Osteoblast (primary cell): ENCODE data around the gene PDE9A. TPM values are rescaled to one million over a fixed set of nuclear protein-coding genes. Genes with fewer than 3 reads are reported as not detected.
A peak's percentile ranks its signal among the peaks of the same experiment; 100 is the strongest.

Source experiments
- DNase-seq: peaks from one replicate; pipeline ENCODE4 v3.0.0; 2011; ENCODE audit warnings: low spot score, mixed read lengths; ENCODE audit not compliant: insufficient read length; ENCODE audit errors: missing footprints
- H2AFZ ChIP-seq: 2 replicates; pipeline ENCODE4 v1.6.0; 2011; ENCODE audit warnings: mild to moderate bottlenecking, low read length
- H3K27ac ChIP-seq: 2 replicates; pipeline ENCODE4 v1.5.1; 2011; ENCODE audit warnings: mild to moderate bottlenecking, low read depth, low read length, moderate library complexity
- H3K27me3 ChIP-seq: 2 replicates; pipeline ENCODE4 v1.6.0; 2012; ENCODE audit warnings: mild to moderate bottlenecking, control low read depth, inconsistent platforms, low read length, moderate library complexity; ENCODE audit not compliant: insufficient read depth
- H3K36me3 ChIP-seq: 2 replicates; pipeline ENCODE4 v1.5.1; 2011; ENCODE audit warnings: mild to moderate bottlenecking, low read length, control low read depth, moderate library complexity; ENCODE audit not compliant: insufficient read depth
- H3K4me1 ChIP-seq: 2 replicates; pipeline ENCODE4 v1.5.1; 2011; ENCODE audit warnings: mild to moderate bottlenecking, low read length, control low read depth, moderate library complexity; ENCODE audit not compliant: insufficient read depth
- H3K4me2 ChIP-seq: 2 replicates; pipeline ENCODE4 v1.6.0; 2011; ENCODE audit warnings: mild to moderate bottlenecking, low read length; ENCODE audit not compliant: insufficient read depth
- H3K4me3 ChIP-seq: fragments of 200-600 bp; sonication (generic); 3 replicates; pipeline ENCODE4 v1.5.1; 2012; ENCODE audit warnings: mild to moderate bottlenecking, low read length, inconsistent platforms; ENCODE audit not compliant: insufficient read depth
- H3K79me2 ChIP-seq: 2 replicates; pipeline ENCODE4 v1.6.0; 2012; ENCODE audit warnings: mild to moderate bottlenecking, low read length, control low read depth, inconsistent platforms; ENCODE audit not compliant: insufficient read depth
- H3K9me3 ChIP-seq: 2 replicates; pipeline ENCODE4 v1.5.1; 2011; ENCODE audit warnings: low read depth, low read length, control low read depth
- H4K20me1 ChIP-seq: 2 replicates; pipeline ENCODE4 v1.6.0; 2012; ENCODE audit warnings: mild to moderate bottlenecking, low read length, control low read depth; ENCODE audit not compliant: insufficient read depth
- CTCF ChIP-seq: IDR thresholded peaks from 2 replicates; pipeline ENCODE4 v1.5.1; 2011; ENCODE audit warnings: mild to moderate bottlenecking, low read depth, low read length, moderate library complexity; ENCODE audit errors: extremely low read depth
- total RNA-seq: library from RNA; depleted of rRNA; stranded (reverse); fragments of >200 nt; gene quantifications from 2 replicates; pipeline ENCODE4 v1.2.3, GENCODE V29; 2012

PDE9A gene
- 0.36 TPM in 1 of 2 replicates, not detected in the other for total RNA-seq

GRCh38 chr21:42653231-42654061 lies at the start of gene PDE9A:
TSS of gene PDE9A (plus strand) at chr21:42653621. CDS start at chr21:42653815, 194 bp downstream.
- Histone ChIP-seq H4K20me1 (no peaks in the 10 kb centered on the region), H3K9me3 (no peaks in the 10 kb centered on the region), H3K27me3 (peaks cover 39% of the 10 kb centered on the region), H3K27ac (no peak within 1 kb of the TSS), H3K36me3 (no peaks in the 10 kb centered on the region), H3K79me2 (no peaks in the 10 kb centered on the region), H3K4me2 (peak within 1 kb of the TSS; percentile 23), H3K4me1 (no peaks in the 10 kb centered on the region), H2AFZ (no peak within 1 kb of the TSS), H3K4me3 (no peak within 1 kb of the TSS)
- no peak for TF ChIP-seq CTCF
- peak; percentile 86 for DNase-seq

DNA sequence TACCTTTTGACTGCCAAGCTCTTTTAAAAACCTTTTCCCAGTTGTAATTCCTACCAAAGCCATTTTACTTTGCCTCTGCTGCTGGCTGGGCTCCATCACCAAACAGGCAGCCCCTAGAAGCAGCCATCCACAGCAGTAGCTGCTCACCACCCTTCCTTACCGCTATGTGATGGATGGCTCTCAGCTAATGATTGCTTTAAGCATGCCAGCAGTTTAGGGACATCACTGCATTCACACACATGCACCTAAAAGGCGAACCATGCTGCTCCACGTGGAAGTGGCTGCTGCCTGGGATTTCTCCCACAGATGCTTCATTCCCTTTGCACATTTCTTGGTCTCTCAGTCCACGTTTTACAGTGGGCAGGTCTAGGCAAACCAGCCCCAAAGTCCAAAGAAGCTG lies 46.3 kb upstream of the PDE9A start:
- Histone ChIP-seq H3K4me1 (no peaks in the 10 kb centered on the region), H3K27me3 (no peaks in the 10 kb centered on the region), H3K9me3 (peaks cover 4% of the 10 kb centered on the region), H4K20me1 (no peaks in the 10 kb centered on the region), H2AFZ (no peak overlapping the region), H3K27ac (no peak overlapping the region), H3K4me2 (no peak overlapping the region), H3K4me3 (no peak overlapping the region), H3K79me2 (no peaks in the 10 kb centered on the region), H3K36me3 (no peaks in the 10 kb centered on the region)
- no peak for DNase-seq
- TF ChIP-seq CTCF = no peak

GRCh38 chr21:42607525-42608102 lies 45.8 kb upstream of the PDE9A start:
- Histone ChIP-seq H3K27me3 (no peaks in the 10 kb centered on the region), H3K4me1 (no peaks in the 10 kb centered on the region)

More at GRCh38 chr21:42607525-42608102, 45.8 kb upstream of the PDE9A start:
- DNase-seq = no peak
- peaks cover 4% of the 10 kb centered on the region for H3K9me3 ChIP-seq
- no peak overlapping the region for H2AFZ ChIP-seq
- H3K79me2 ChIP-seq = no peaks in the 10 kb centered on the region
- H3K36me3 ChIP-seq = no peaks in the 10 kb centered on the region
- H3K4me3 ChIP-seq = no peak overlapping the region
- no peak overlapping the region for H3K27ac ChIP-seq
- no peaks in the 10 kb centered on the region for H4K20me1 ChIP-seq
- no peak for TF ChIP-seq CTCF
- H3K4me2 ChIP-seq = no peak overlapping the region
